ENCODE measurements around the gene SCRN2. TPM values are rescaled to one million over a fixed set of nuclear protein-coding genes. Genes with fewer than 3 reads are reported as not detected.

Gene SCRN2
- total and polyA plus RNA-seq, 2 of the 8 experiments (the other 6 are each of a cell fraction or from before 2014, with no cell fraction given) = 24.4 to 42.3 TPM

GRCh38 chr17:47806026-47806912, 34.8 kb downstream of the SCRN2 start (continued):
- TF ChIP-seq CHD7 (IDR thresholded peaks at IDR 0.05; ENCODE audit: insufficient replicate concordance, low read length) = no peak
- no peak for TF ChIP-seq GTF2F1 (IDR thresholded peaks at IDR 0.05; ENCODE audit: borderline replicate concordance, low read depth, low read length)
- no peak for TF ChIP-seq YY1 (IDR thresholded peaks at IDR 0.05; ENCODE audit: low read depth, low read length)

Data from H1 (cell line).